CD14-positive monocyte (primary cell): Measurements from ENCODE around the gene CNTN4. TPM values are rescaled to one million over a fixed set of nuclear protein-coding genes. Genes with fewer than 3 reads are reported as not detected.

Source experiments
- DNase-seq, 3 donors: peaks; one replicate each; pipeline ENCODE4 v3.0.0-alpha.2; 2011 to 2022
- H2AFZ ChIP-seq: 2 replicates; pipeline ENCODE4 v1.6.0; 2012; ENCODE audit warnings: mild to moderate bottlenecking, low read depth, low read length, inconsistent platforms; ENCODE audit not compliant: insufficient read depth, poor library complexity, severe bottlenecking
- H3K27ac ChIP-seq, 2 donors: 1 replicate in 1 of 2; 2 replicates in 1 of 2; pipeline ENCODE4 v1.5.1; 2012 to 2013; ENCODE audit warnings: low read length in 2 of 2, control low read depth in 1 of 2, inconsistent platforms in 1 of 2, low read depth in 1 of 2, mild to moderate bottlenecking in 1 of 2
- H3K27me3 ChIP-seq, 2 donors: one replicate each; pipeline versions ENCODE4 v1.6.0 to v1.6.1; 2011 to 2013; ENCODE audit warnings: low read length in 2 of 2; ENCODE audit not compliant: control insufficient read depth in 2 of 2, insufficient read depth in 2 of 2
- H3K36me3 ChIP-seq, 2 donors: replicated peaks in 1 of 2; 1 replicate in 1 of 2; 2 replicates in 1 of 2; pipeline versions ENCODE4 v1.5.1 to v1.6.1; 2012 to 2013; ENCODE audit warnings: low read length in 2 of 2, control low read depth in 1 of 2, inconsistent platforms in 1 of 2, mild to moderate bottlenecking in 1 of 2; ENCODE audit not compliant: insufficient read depth in 2 of 2, control insufficient read depth in 1 of 2
- H3K4me1 ChIP-seq, 2 donors: 1 replicate in 1 of 2; 2 replicates in 1 of 2; pipeline versions ENCODE4 v1.5.1 to v1.6.1; 2012 to 2013; ENCODE audit warnings: low read length in 2 of 2, control low read depth in 1 of 2, inconsistent platforms in 1 of 2, mild to moderate bottlenecking in 1 of 2, moderate library complexity in 1 of 2; ENCODE audit not compliant: insufficient read depth in 2 of 2, control insufficient read depth in 1 of 2
- H3K4me2 ChIP-seq: replicated peaks from 2 replicates; pipeline ENCODE3; 2012; ENCODE audit warnings: low read length, moderate library complexity, mild to moderate bottlenecking; ENCODE audit not compliant: poor library complexity, severe bottlenecking; ENCODE audit errors: extremely low read depth
- H3K4me3 ChIP-seq, 3 experiments: fragments of 200-600 bp in 1 of 3; sonication (generic) in 1 of 3; replicated peaks in 1 of 3; 1 replicate in 2 of 3; 2 replicates in 1 of 3; pipeline ENCODE4 v1.5.1; 2011 to 2013; ENCODE audit warnings: low read length in 3 of 3, mild to moderate bottlenecking in 3 of 3, control low read depth in 2 of 3, low read depth in 2 of 3, inconsistent platforms in 1 of 3, moderate library complexity in 1 of 3
- H3K79me2 ChIP-seq: 2 replicates; pipeline ENCODE4 v1.6.0; 2012; ENCODE audit warnings: mild to moderate bottlenecking, control low read depth, inconsistent platforms, low read length, moderate library complexity; ENCODE audit not compliant: insufficient read depth
- H3K9ac ChIP-seq: 2 replicates; pipeline ENCODE4 v1.6.0; 2017; ENCODE audit warnings: low read length, mild to moderate bottlenecking; ENCODE audit not compliant: insufficient read depth, poor library complexity, severe bottlenecking
- H3K9me3 ChIP-seq, 2 donors: replicated peaks in 1 of 2; 1 replicate in 1 of 2; 2 replicates in 1 of 2; pipeline versions ENCODE4 v1.5.1 to v1.6.1; 2012 to 2013; ENCODE audit warnings: low read length in 2 of 2, control low read depth in 1 of 2; ENCODE audit not compliant: control insufficient read depth in 1 of 2, insufficient read depth in 1 of 2
- H4K20me1 ChIP-seq: 2 replicates; pipeline ENCODE4 v1.6.0; 2012; ENCODE audit warnings: mild to moderate bottlenecking, low read length, control low read depth, moderate library complexity; ENCODE audit not compliant: insufficient read depth
- H3K27ac Mint-ChIP-seq, 7 donors: one replicate each; pipeline ENCODE4 v1.8.0; 2020; ENCODE audit warnings: mild to moderate bottlenecking in 7 of 7, mixed read lengths in 7 of 7, moderate library complexity in 6 of 7, inconsistent platforms in 2 of 7
- H3K27me3 Mint-ChIP-seq, 3 donors: one replicate each; pipeline ENCODE4 v1.8.0; 2021 to 2022; ENCODE audit warnings: low read depth in 3 of 3, mild to moderate bottlenecking in 3 of 3, mixed read lengths in 3 of 3, moderate library complexity in 3 of 3, inconsistent platforms in 1 of 3
- H3K36me3 Mint-ChIP-seq, 2 donors: one replicate each; pipeline ENCODE4 v1.8.0; 2020; ENCODE audit warnings: mixed read lengths in 2 of 2, inconsistent platforms in 1 of 2, mild to moderate bottlenecking in 1 of 2
- H3K4me1 Mint-ChIP-seq: one replicate; pipeline ENCODE4 v1.8.0; 2020; ENCODE audit warnings: mild to moderate bottlenecking, mixed read lengths
- H3K4me3 Mint-ChIP-seq, 2 donors: one replicate each; pipeline ENCODE4 v1.8.0; 2020; ENCODE audit warnings: mild to moderate bottlenecking in 2 of 2, mixed read lengths in 2 of 2, moderate library complexity in 1 of 2
- H3K9me3 Mint-ChIP-seq, 7 donors: one replicate each; pipeline ENCODE4 v1.8.0; 2020 to 2022; ENCODE audit warnings: mixed read lengths in 7 of 7, mild to moderate bottlenecking in 6 of 7, moderate library complexity in 6 of 7, inconsistent platforms in 2 of 7
- WGBS: methylation state at CpG from one replicate; pipeline ENCODE4 v1.1.5; 2013; ENCODE audit warnings: missing lambda C conversion rate; ENCODE audit not compliant: insufficient coverage; 5-methylcytosine and 5-hydroxymethylcytosine counted together
- intact Hi-C, 2 donors: fragments of 100-400 bp; cut with micrococcal nuclease; formaldehyde crosslinking; loops; one replicate each; pipeline versions ENCODE4 v1.15.0 to v1.15.1; 2023
- polyA plus RNA-seq, 3 donors: library from polyadenylated mRNA; depleted of rRNA in 1 of 3; unstranded in 2 of 3; stranded (reverse) in 1 of 3; fragments of 300-500 nt in 2 of 3; fragments of >200 nt in 1 of 3; fragmentation: Illumina TruSeq in 2 of 3; gene quantifications; 1 replicate in 2 of 3; 2 replicates in 1 of 3; pipeline ENCODE4 v1.2.3, GENCODE V29; 2012 to 2021
- TF ChIP-seq, protein P1 (sequence below): fragments of 200-600 bp; IDR thresholded peaks from one replicate; pipeline ENCODE4 v1.8.0; 2022; ENCODE audit warnings: antibody characterized with exemption, mild to moderate bottlenecking

CNTN4 gene
- polyA plus RNA-seq, 3 donors = not detected

DNA sequence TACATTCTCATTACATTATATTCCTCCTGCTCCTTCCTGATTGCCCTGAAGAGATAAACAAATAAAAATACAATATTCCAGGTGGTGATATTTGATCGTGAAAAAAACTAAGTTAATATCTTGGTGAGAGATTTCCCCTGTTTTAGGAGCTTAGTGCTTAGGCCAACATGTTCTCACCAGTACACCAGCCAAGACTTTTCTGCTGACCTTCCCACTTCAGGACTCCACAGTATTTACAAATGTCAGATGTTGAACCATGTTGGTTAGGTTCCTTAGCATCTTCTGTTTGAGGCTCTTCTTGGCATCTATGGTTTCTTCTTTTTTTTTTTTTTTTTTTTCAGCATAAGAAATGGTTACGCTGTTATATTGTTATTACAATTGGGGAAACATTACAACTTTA is 764.5 kb downstream of the CNTN4 start:
- intact Hi-C loops = no loop called here
- no peaks in the 10 kb centered on the region for H4K20me1 ChIP-seq
- no peak overlapping the region for H3K27ac ChIP-seq
- H3K9me3 ChIP-seq = peaks cover 0 to 2% of the 10 kb centered on the region in 2 donors
- peaks cover 0 to 2% (median 0%) of the 10 kb centered on the region in 3 donors for H3K27me3 Mint-ChIP-seq
- H3K4me1 ChIP-seq = no peaks in the 10 kb centered on the region
- no peak overlapping the region for H2AFZ ChIP-seq
- no peak overlapping the region for H3K4me2 ChIP-seq
- no peaks in the 10 kb centered on the region for H3K4me1 Mint-ChIP-seq
- H3K4me3 ChIP-seq = no peak overlapping the region
- no peak for DNase-seq
- TF ChIP-seq, protein P1, sequence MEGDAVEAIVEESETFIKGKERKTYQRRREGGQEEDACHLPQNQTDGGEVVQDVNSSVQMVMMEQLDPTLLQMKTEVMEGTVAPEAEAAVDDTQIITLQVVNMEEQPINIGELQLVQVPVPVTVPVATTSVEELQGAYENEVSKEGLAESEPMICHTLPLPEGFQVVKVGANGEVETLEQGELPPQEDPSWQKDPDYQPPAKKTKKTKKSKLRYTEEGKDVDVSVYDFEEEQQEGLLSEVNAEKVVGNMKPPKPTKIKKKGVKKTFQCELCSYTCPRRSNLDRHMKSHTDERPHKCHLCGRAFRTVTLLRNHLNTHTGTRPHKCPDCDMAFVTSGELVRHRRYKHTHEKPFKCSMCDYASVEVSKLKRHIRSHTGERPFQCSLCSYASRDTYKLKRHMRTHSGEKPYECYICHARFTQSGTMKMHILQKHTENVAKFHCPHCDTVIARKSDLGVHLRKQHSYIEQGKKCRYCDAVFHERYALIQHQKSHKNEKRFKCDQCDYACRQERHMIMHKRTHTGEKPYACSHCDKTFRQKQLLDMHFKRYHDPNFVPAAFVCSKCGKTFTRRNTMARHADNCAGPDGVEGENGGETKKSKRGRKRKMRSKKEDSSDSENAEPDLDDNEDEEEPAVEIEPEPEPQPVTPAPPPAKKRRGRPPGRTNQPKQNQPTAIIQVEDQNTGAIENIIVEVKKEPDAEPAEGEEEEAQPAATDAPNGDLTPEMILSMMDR = no peak
- H3K9me3 Mint-ChIP-seq = peaks cover 0 to 7% (median 2%) of the 10 kb centered on the region in 7 donors
- no CpG with 5 or more reads among the region's 2 CpGs for WGBS
- no peaks in the 10 kb centered on the region for H3K36me3 Mint-ChIP-seq
- H3K27ac Mint-ChIP-seq = no peak overlapping the region
- H3K27me3 ChIP-seq = no peaks in the 10 kb centered on the region
- no peak overlapping the region for H3K9ac ChIP-seq
- no peaks in the 10 kb centered on the region for H3K36me3 ChIP-seq
- H3K79me2 ChIP-seq = no peaks in the 10 kb centered on the region
- no peak overlapping the region for H3K4me3 Mint-ChIP-seq

- H3K9me3 Mint-ChIP-seq = peaks cover 0 to 9% (median 2%) of the 10 kb centered on the region in 7 donors
These were observed 771.2 kb downstream of the CNTN4 start for GRCh38 chr3:2869905-2870304.

More at GRCh38 chr3:2869905-2870304, 771.2 kb downstream of the CNTN4 start:
- H3K4me2 ChIP-seq = no peak overlapping the region
- H3K27me3 ChIP-seq = no peaks in the 10 kb centered on the region
- no peaks in the 10 kb centered on the region for H4K20me1 ChIP-seq
- no peak for DNase-seq
- Mint-ChIP-seq H3K4me3 (no peak overlapping the region), H3K4me1 (no peaks in the 10 kb centered on the region), H3K27me3 (peaks cover 0 to 2% (median 0%) of the 10 kb centered on the region in 3 donors), H3K27ac (no peak overlapping the region), H3K36me3 (no peaks in the 10 kb centered on the region)
- H2AFZ ChIP-seq = no peak overlapping the region
- peaks cover 0 to 6% of the 10 kb centered on the region in 2 donors for H3K9me3 ChIP-seq
- no peak overlapping the region for H3K9ac ChIP-seq
- no CpG with 5 or more reads among the region's 1 CpG for WGBS
- no peak overlapping the region for H3K4me3 ChIP-seq
- TF ChIP-seq, protein P1 = no peak
- no peaks in the 10 kb centered on the region for H3K36me3 ChIP-seq
- H3K27ac ChIP-seq = no peak overlapping the region
- intact Hi-C loops = no loop called here
- H3K79me2 ChIP-seq = no peaks in the 10 kb centered on the region
- no peaks in the 10 kb centered on the region for H3K4me1 ChIP-seq
